B cell (primary cell): ENCODE measurements around the gene AFAP1L1.

ENCODE experiments used
- EZH2 ChIP-seq: IDR thresholded peaks from 2 replicates; pipeline ENCODE4 v1.6.1; 2012; ENCODE audit warnings: borderline replicate concordance, low read depth, mild to moderate bottlenecking, moderate library complexity, low read length; ENCODE audit not compliant: insufficient read depth, poor library complexity, severe bottlenecking
- TF ChIP-seq, protein P1 (sequence below): fragments of 200-600 bp; IDR thresholded peaks from one replicate; pipeline ENCODE4 v1.8.0; 2022; ENCODE audit warnings: antibody characterized with exemption, mild to moderate bottlenecking

- TF ChIP-seq, protein P1, sequence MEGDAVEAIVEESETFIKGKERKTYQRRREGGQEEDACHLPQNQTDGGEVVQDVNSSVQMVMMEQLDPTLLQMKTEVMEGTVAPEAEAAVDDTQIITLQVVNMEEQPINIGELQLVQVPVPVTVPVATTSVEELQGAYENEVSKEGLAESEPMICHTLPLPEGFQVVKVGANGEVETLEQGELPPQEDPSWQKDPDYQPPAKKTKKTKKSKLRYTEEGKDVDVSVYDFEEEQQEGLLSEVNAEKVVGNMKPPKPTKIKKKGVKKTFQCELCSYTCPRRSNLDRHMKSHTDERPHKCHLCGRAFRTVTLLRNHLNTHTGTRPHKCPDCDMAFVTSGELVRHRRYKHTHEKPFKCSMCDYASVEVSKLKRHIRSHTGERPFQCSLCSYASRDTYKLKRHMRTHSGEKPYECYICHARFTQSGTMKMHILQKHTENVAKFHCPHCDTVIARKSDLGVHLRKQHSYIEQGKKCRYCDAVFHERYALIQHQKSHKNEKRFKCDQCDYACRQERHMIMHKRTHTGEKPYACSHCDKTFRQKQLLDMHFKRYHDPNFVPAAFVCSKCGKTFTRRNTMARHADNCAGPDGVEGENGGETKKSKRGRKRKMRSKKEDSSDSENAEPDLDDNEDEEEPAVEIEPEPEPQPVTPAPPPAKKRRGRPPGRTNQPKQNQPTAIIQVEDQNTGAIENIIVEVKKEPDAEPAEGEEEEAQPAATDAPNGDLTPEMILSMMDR = no peak
- TF ChIP-seq EZH2 = no peak
These were observed 31.2 kb upstream of the AFAP1L1 start for GRCh38 chr5:149240354-149240998.
